GM15510 (cell line): ENCODE data around the gene TRIM33.

Experiments
- POLR2A ChIP-seq: IDR thresholded peaks from 3 replicates; pipeline ENCODE4 v1.6.1; 2011; ENCODE audit warnings: borderline replicate concordance; ENCODE audit not compliant: insufficient read length; ENCODE audit errors: extremely low read depth

TRIM33 gene

GRCh38 chr1:114511032-114511785, at the start of gene TRIM33:
TSS of gene TRIM33 (minus strand) at chr1:114511203. CDS start at chr1:114511076, 127 bp downstream.
- peak; percentile 98 for TF ChIP-seq POLR2A

GRCh38 chr1:114559356-114559755, 48.4 kb upstream of the TRIM33 start:
- no peak for TF ChIP-seq POLR2A

- TF ChIP-seq POLR2A, result no peak
These were observed 47.5 kb upstream of the TRIM33 start for GRCh38 chr1:114558544-114558943.

- no peak for TF ChIP-seq POLR2A
These were observed 43.6 kb upstream of the TRIM33 start for GRCh38 chr1:114554577-114554976.

GRCh38 chr1:114552106-114552639, 41.2 kb upstream of the TRIM33 start:
- no peak for TF ChIP-seq POLR2A

GRCh38 chr1:114551400-114551799, 40.4 kb upstream of the TRIM33 start:
- TF ChIP-seq POLR2A, result no peak

- TF ChIP-seq POLR2A, result no peak
These were observed 39.3 kb upstream of the TRIM33 start for GRCh38 chr1:114550336-114550735.

GRCh38 chr1:114549137-114549536, 38.1 kb upstream of the TRIM33 start:
- TF ChIP-seq POLR2A, result no peak

GRCh38 chr1:114547076-114547475, 36.1 kb upstream of the TRIM33 start:
- TF ChIP-seq POLR2A, result no peak

- TF ChIP-seq POLR2A, result no peak
These were observed 34.8 kb upstream of the TRIM33 start for GRCh38 chr1:114545796-114546195.

- TF ChIP-seq POLR2A, result no peak
These were observed 34.3 kb upstream of the TRIM33 start for GRCh38 chr1:114545315-114545714.

- TF ChIP-seq POLR2A, result no peak
These were observed 29.8 kb upstream of the TRIM33 start for GRCh38 chr1:114540821-114541220.

- TF ChIP-seq POLR2A, result no peak
These were observed 29.3 kb upstream of the TRIM33 start for GRCh38 chr1:114540272-114540671.

- TF ChIP-seq POLR2A, result no peak
These were observed 25.0 kb upstream of the TRIM33 start for GRCh38 chr1:114536043-114536442.

- no peak for TF ChIP-seq POLR2A
These were observed 24.4 kb upstream of the TRIM33 start for GRCh38 chr1:114535401-114535800.

- no peak for TF ChIP-seq POLR2A
These were observed 20.1 kb upstream of the TRIM33 start for GRCh38 chr1:114531094-114531493.
